Endometrium (tissue), 2 donors: Measurements from ENCODE around the gene JARID2.

Source experiments
- FAIRE-seq: peaks from 2 replicates; lab custom pipeline; 2012; peaks lifted over from hg19 to GRCh38; lab: Jason Lieb, UNC
- donor health status: control.
- donor health status: control.

The JARID2 gene

DNA sequence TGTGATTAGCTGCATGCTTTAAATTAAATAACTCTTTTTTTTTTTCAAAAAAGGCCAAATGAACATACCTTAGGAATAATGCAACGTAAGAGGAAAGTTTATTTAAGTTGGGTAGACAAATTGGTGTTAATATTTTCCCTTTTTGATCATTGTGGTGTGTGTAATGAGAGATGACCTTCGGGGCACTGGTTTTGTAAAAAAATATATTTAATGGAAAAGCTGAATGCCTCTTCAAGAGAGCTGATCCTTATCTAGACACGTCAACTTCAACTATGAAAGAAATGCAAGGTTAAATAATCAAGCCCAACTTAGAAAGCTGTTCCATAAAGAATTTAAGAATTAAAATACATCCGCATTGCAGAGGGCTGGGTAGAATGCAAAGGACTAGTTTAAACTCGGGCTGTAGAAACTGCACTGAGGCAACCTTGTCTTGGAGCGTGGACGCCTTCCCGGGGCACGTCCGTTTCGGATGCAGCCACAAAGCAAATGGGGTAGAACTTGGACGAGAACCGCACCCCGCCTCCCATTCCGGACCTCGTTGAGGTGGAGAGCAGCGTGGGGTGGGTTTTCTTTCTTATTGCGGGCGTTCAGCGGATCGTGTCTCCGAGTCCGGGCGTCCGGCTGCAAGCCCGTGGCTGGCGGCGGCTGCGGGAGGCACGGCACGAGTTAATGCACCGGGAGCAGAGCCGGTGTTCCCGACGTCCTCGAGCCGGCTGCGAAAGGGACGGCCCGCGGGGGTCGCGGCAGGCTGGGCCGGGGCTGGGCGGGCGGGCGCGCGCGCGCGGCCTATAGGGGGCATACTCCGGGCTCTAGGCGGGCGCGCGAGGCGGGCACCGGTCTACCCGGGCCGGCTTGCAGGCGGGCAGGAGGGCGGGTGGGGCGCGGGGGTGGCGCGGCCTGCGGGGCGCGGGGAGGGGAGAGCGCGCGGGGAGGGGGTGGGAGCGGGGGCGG, 1.9 kb downstream of the JARID2 start:
- no peak for FAIRE-seq

DNA sequence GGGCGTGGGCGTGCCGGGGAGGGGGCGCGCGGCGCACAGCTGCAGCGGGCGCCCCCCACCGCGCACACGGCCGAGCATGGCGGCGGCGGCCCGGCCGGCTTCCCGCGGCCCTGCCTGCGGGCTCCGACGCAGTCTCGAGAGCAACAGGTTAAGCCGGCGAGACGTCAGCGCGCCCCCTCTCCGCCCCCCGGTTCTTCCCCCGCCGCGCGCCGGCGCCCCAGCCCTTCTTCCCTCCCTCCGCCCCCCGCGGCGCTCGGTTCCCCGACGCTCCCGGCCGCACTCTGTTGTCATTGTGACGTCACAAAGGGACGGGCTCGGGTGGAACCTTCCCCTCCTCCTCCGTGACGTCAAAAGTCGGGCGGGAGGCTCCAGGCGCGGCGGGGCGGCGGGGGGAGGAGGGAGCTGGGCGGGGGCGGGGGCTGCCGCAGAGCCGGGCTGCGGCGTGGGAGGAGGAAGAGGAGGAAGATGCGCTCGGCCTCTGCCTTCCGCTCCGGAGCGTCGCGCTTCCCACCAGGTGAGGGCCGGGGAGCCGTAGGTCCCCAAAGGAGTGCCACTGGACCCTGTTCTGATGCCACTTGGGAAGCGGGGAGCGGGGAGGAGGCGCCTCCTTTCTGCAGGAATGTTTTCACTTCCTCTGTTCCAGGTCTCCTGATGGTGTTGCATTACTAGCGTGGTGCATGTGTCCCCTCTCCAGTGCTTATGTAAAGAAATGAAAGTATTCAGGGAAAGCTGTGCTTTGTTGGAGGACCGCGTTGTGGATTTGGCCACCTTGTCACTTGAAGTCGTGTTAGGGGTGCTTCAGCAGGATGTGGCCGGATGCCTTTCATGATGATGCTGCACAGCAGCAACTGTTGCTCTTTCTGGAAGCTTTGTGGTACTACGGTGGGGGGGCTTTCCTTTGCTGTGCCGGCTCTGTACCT, 2.8 kb downstream of the JARID2 start:
- no peak for FAIRE-seq

DNA sequence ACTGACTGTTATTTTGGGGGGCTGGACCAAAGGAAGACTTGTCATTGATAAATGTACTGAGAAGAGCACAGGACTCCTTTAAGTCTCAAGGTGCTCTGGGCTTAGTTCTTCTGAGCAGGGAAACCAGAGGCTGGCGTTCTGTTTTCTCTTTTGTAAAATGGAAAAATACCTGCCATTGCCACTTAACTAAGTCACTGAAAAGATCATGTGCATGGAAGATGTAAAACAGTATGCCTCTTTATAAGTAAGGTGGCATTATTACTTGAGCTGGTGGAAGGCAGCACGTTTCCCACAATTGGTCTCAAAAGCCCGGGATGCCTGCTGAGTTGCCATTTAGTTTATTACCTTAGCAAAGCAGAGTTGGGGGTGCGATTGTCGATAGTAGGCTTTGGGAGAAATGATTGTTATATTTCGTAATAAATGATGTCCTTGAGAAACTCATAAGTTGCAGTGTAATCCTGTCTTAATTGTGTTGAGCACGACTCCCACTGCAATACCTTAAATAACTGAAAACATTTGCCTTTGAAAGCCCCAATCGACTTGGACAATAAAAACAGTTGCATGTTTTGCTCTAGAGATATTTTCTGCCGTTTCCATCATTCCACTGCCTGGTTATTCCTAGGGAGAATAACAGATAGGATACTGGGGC, 3.6 kb downstream of the JARID2 start:
- no peak for FAIRE-seq

DNA sequence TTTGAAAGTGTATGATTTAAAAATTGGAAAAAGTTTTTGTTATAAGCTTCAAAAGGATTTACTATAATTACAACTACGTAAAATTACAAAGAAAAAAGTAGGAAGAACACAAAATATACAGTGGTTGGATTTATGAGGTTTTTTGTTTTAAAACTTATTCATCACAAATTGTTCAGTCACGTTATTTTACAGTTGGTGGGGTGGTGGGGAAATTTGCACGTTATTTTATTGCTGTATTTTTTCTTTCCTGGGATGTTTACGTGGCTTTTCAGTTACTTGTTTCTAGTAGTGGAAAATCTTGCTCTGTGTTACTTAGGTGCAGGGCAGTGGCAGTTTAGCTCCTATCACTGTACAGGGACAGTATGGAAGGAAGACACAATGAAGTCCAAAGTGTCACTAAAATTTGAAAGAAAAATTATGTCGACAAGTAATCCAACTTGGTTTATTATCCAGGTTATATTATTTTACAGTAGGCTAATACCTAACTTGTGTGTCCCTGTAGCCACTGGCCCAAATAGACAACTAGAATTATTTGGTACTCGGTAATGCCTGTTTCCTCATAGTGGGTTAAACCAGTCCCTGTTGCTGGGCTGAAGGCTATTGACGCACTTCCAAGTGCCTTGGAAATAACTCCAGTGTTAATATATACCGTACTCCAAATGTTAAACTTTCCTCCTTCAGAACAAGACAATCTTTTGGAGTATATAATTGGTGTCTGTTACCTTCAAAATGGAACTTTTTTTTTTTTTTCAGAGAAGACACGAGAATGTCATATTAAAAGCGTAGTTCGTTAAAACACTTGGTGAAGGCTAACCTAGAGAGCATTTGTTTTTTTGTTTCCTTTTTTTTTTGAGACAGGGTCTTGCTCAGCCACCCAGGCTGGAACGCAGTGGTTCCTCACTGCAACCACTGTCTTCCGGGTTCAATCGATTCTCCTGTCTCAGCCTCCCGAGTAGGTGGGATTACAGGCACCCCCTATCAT, 4.6 kb downstream of the JARID2 start:
- no peak for FAIRE-seq

DNA sequence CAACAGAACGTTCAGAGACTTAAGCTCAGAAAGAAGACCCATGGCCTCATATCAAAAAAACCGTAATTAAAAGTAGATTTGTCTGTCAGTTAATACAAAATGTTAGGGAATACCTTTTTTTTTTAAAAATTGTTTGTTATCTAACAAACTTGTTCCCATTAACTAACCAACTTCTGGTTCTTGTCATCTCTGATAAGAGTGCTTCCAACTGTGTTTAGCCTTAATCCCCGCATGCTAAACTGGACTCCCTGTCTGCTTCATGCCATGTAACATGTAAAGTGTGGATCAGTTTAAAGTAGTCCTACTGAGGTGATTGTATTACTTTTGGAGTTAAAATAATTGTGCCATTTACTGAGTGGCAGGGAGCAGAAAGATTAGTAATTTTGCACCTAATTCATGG, 6.3 kb downstream of the JARID2 start:
- no peak for FAIRE-seq

DNA sequence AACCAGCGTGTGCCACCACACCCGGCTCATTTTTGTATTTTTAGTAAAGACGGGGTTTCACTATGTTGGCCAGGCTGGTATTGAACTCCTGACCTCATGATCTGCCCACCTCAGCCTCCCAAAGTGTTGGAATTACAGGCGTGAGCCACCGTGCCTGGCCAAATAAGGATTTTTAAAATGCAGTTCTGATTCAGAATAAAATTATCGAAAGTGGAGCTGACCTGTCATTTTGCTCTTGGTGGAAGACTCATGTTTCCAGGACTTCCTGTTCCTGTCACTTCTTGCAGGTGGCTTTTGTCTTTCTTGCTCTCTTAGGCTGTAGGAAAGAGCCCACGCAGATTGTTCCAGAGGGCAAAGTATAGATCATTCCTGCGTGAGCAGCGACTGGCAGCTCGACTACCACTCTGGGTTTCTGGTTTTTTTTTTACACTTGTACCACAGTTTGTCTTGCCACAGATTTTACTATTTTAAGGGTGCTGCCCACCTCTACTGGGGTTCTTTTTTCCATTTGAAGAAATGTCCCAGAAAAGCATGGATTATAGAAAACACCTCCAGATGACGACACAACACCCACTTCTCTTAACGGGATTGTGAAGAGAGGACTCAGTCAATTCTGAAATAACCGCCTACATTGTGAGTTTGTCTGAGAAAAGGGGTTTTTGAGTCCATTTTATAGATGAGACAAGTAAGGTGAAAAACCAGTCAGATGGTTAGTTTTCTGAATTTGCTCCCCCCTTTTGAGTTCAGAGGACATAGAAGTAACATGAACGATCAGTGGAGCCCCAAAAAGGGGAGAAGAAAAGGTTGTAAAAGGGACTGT, 7.5 kb downstream of the JARID2 start:
- no peak for FAIRE-seq

DNA sequence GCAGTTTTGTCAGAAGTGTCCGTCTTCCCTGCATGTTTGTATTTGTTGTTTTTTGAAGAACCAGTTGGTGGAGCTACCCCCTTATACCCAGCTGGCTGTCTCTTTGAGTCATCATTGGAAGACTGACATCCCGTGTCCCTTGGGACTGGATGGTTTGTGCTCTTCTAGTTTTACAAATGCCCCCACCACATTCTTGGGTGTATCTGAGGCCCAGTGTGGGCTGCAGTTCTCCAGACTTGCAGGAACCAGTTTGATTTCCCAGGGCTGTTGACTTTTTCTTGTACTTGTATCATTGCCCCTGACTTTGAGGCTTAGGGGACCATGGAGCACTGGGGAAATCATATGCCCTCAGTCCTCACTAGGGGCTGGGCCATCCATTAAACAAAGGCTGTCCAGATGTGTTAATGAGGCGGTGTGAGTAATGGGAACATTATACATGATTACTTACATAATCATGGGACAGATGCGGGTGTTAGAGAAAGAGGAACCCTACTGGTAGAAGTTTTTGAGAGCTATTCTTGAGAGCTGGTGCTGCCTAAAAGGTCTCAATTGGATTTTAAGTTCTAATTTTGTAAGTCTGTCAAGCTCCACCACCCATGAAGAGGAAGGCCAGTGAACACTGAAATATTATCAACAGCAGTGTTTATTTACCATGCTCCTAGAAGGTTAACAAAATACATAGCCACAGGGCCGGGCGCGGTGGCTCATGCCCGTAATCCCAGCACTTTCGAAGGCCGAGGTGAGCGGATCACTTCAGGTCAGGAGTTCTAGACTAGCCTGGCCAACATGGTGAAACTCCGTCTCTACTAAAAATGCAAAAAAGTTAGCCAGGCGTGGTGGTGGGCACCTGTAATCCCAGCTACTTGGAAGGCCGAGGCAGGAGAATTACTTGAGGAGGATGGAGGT, 8.5 kb downstream of the JARID2 start:
- no peak for FAIRE-seq

DNA sequence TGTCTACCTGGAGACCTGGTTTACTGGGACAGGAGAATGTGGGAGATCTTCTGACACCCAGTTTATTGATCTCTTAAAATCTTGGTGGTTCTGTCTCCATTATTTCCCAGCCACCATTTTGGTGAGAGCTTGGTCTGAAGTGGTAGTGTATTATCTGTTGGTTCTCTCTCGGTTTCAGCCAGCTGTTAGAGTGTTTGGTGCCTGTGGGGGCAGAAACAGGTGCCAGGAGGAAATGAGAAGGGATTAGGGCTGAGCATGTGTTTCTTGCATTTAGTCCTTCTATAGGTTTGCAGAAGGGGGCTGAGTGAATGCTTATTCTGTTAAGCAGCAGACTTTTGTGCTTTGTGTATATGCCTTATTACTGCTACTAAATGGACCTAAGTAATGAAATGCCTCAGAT, 9.6 kb downstream of the JARID2 start:
- no peak for FAIRE-seq

DNA sequence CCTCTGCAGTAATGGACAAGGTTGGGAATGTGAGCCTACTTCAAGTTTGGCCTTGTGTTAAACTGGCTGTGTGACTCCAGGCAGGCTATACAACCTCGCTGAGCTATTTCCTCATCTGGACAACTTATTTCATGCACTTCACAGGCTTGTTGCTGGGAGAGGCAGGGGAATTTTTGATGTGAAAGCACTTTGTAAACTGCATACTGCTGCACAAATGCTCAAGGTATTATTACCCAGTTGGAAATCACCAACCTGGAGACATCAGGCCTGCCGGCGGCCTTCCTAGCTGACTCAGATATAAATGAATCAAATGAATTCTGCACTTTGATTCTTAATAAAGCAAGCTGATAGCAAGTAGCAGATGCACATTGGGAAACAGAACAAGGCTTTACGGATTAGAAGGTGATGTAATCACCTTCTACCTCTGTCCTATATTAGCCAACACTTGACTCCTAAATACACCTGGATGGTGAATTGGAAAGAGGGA, 10.1 kb downstream of the JARID2 start:
- no peak for FAIRE-seq

DNA sequence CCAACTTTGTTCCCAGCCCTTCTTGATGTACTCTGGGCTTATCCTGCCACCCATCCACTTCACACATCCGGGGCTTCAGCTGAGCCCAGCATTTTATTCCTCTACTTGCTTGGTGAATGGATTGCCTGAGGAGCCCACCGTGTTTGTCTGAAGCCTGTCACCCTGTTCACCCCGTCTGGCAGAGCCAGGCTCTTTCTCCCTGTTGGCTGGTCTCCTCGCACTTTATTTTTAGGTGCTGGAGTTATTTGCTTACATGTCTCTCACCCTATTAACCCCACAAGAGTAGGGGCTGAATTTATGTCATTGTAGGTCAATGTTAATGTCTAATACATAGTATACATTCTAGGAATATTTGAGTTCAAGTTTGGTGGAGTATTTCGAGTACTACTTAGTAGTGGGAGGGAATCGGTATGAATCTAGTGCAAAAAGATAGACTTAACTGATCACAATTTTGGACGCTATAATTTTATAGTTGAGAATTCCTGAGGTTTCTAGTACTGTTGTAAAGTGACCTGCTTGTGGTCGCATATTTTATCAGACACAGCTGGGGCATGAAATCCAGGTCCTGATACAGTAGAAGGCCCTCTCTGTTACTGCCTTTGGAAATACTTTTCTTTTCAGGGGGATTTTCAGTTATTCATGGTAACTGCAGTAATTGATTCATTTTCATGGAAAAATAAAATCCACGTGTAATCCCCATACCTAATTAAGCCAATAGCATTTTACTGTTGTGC, 10.8 kb downstream of the JARID2 start:
- FAIRE-seq = no peak

DNA sequence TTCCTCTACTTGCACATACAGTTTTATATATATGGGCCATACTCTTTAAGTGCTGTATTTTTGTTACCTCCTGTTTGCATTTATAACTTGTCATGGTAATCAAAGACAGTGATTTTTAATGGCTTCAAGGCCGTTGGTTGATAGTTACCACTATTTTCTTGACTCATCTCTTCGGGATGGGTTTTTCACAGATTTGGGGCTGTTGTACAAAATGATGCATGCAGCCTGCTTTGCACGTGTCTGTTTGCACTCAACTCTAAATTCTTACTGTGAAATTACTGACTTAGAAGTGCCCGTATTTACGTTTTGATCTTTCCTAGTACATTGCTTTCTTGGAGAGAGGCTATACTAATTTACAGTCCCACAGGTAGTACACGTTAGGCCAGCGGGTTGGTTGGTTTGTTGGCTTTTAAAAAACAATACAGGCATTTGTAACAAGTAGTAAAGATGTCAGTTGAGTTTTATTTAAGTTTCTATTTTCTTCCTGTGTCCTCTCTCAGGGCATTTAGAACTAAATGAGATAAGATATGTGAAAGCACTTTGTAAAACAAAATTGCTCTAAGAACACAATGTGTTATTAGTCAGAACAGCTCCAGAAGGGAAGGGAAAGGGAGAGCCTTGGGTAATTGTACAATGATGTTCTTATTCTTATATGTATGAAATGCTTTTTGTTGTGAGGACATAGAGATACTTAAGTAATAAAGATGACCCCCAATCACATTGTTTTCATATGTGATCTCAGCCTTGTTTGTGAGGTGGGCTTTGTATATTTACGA, 11.7 kb downstream of the JARID2 start:
- no peak for FAIRE-seq

DNA sequence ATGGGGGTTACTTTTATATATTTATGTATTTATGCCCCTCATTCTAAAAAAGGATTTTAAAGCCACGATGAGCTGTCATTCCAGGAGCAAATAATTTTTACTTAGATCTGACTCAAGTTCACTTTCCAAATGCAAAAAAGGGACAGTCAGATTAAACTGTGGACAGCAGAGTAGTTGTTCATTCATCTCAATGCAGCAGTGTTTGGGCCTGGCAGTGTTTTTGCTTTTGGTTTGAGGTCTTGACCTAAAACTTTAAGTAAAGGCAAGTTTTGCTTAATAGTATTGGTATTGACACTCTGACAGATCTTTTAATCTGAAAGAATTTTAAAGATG, 13.9 kb downstream of the JARID2 start:
- FAIRE-seq = no peak

DNA sequence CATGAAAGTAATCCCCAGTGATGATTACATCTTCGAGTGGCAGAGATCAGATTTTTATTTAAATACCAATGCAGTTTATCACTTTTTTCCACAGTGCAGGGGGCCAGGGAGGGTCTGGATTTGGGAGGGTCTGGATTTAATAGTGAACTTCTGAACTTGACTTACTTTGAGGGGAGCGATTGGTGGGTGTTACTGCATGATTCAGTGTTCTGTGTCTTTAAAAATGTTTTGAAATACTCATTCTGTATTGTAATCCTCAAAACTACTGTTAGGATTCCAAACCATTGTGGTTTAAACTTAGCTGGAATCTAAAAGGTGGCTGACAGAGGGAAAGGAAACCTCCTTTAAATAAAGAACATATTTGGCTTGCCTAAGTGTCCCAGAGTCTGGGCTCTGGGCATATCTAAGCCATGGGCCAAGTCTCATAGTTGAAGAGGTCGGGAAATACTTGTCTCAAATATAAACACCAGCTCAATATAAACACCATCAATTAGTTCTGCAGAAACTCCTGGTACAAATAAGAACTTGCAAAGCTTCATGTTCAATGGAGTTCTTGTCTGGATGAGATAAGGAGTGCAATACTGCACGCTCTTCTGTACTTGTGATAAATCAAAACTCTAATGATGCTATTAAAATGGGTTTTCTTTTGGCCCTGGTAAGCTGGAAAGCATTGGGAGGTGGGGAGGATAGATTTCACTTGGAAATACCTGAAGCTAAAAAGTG, 14.4 kb downstream of the JARID2 start:
- FAIRE-seq = no peak

DNA sequence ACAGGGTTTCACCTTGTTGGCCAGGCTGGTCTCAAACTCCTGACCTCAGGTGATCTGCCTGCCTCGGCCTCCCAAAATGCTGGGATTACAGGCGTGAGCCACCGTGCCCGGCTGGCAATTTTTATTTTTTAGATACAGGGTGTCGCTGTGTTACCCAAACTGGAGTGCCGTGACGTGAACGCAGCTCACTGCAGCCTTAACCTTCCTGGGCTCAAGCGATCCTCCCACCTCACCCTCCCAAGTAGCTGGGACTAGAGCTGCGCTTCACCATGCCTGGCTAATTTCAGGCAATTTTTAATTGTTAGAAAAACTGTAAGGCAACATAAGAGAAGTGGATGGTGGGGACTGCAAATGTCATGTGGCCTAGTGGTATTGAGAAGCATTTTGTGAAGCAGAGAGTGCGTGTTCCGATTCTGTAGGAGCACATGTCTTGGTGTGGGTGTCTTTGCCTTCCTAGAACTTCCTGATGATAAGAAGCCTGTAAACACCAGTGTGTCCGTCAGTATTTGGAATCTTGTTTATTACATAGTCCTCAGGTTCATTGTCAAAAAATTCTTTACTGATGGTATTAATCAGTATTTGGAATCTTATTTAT, 18.0 kb downstream of the JARID2 start:
- no peak for FAIRE-seq

DNA sequence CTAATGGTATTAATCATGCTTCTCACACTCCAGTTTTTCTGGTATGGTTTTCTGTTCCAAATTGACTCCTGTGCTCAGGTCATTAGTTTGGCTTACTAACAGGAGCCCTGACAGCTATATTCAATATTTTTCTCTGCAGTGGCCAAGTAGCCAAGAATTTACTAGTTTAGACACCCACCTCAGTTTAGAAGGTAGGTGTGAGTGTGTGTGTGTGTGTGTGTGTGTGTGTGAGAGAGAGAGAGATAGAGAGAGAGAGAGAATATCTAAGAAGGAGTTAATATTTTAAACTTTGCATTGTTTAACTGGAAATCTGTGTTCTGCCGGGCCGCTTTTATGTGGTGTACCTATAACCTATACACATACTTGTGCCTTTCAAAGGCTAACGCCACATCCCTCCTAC, 18.5 kb downstream of the JARID2 start:
- FAIRE-seq = no peak

DNA sequence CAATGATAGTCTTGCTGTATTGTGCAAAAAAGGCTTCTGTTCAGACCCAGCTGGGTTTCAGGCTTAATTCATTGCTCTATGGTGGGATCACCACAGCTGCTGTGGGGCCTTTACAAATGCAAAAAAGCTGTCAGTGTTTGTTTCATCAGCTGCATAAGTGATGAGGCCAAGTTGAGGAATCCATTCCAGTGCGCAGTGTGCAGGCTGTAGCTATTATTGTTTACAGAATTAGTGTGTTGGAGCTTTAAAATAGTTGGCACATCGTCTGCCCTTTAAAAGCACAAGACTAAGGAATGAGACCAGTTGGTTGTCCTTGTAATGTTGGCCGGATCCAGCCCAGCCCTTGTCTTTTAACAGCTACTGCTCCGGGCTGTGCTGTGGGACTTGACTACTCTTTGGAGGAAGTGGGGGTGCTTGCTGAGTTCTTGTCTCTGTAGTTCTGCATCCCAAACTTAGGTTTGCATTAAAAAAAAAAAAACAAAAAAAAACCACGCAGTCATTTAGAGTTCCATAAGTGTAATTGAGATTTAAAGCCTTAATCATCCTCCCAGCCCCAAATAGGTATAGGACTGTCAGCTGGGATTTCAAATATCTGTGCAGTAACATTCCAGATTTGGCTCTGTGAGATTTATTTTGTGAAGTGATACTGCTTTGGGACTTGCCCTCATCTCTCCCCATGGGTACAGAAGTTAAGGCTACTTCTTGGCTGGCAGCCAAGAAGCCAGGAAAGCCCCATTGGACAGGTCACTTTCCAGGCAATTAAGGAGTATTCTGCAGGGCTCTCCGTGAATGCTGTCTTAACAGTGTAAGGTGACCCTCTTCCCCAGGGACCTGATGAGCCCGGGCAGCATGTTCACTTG, 19.3 kb downstream of the JARID2 start:
- FAIRE-seq = no peak
